Testis (tissue), 2 donors: ENCODE results near the gene RNF169.

Experiments used
- CTCF ChIP-seq, 3 experiments: fragments of 450-650 bp in 2 of 3; fragments of 200-600 bp in 1 of 3; sonication (generic) in 1 of 3; IDR thresholded peaks; one replicate each; pipeline ENCODE4 v1.5.1; 2016 to 2019; ENCODE audit warnings: antibody characterized with exemption in 3 of 3, mild to moderate bottlenecking in 2 of 3, moderate library complexity in 1 of 3
- POLR2A ChIP-seq: fragments of 450-650 bp; IDR thresholded peaks from one replicate; pipeline ENCODE4 v1.6.1; 2017; ENCODE audit warnings: antibody characterized with exemption, mild to moderate bottlenecking, moderate library complexity

GRCh38 chr11:74784234-74784633 lies 35.6 kb downstream of the RNF169 start:
- TF ChIP-seq CTCF (IDR thresholded peaks at IDR 0.05) (no peak), POLR2A (no peak)
